Stimulated activated CD8-positive, alpha-beta memory T cell treated with anti-CD3 and anti-CD28 coated beads, Interleukin-15, amount 100 ng/mL, for 24 hours (primary cell): ENCODE measurements around the gene ZFP57.

Experiments used
- DNase-seq: peaks from one replicate; pipeline ENCODE4 v3.0.0-alpha.2; 2020; ENCODE audit warnings: low read depth

Gene ZFP57

GRCh38 chr6:29680904-29681303, at the start of gene ZFP57:
ZFP57 (minus strand) TSS chr6:29681152; CDS start chr6:29677003, 4,149 bp downstream.
- DNase-seq, result no peak

- DNase-seq, result no peak
Observed at GRCh38 chr6:29730575-29731126, 49.7 kb upstream of the ZFP57 start.

- no peak for DNase-seq
Observed at GRCh38 chr6:29729774-29730328, 48.9 kb upstream of the ZFP57 start.

GRCh38 chr6:29728875-29729270, 47.9 kb upstream of the ZFP57 start:
- DNase-seq, result no peak

- no peak for DNase-seq
Observed at GRCh38 chr6:29728173-29728874, 47.4 kb upstream of the ZFP57 start.

GRCh38 chr6:29727637-29728036, 46.7 kb upstream of the ZFP57 start:
- no peak for DNase-seq

GRCh38 chr6:29726571-29727194, 45.7 kb upstream of the ZFP57 start:
- no peak for DNase-seq

GRCh38 chr6:29726001-29726400, 45.0 kb upstream of the ZFP57 start:
- DNase-seq, result no peak

GRCh38 chr6:29724937-29725869, 44.3 kb upstream of the ZFP57 start:
- DNase-seq, result no peak

- peak; percentile 56 for DNase-seq
Observed at GRCh38 chr6:29723666-29724588, 43.0 kb upstream of the ZFP57 start.

GRCh38 chr6:29723262-29723665, 42.3 kb upstream of the ZFP57 start, which contains the start of gene HLA-F:
HLA-F (plus strand) TSS chr6:29723434; CDS start chr6:29723464, 30 bp downstream.
- DNase-seq, result peak; percentile 31

GRCh38 chr6:29720863-29721262, 39.9 kb upstream of the ZFP57 start:
- no peak for DNase-seq

- DNase-seq, result no peak
Observed at GRCh38 chr6:29710281-29710941, 29.5 kb upstream of the ZFP57 start.

GRCh38 chr6:29709188-29709587, 28.2 kb upstream of the ZFP57 start:
- no peak for DNase-seq

GRCh38 chr6:29708432-29709179, 27.7 kb upstream of the ZFP57 start:
- no peak for DNase-seq

GRCh38 chr6:29705389-29706231, 24.7 kb upstream of the ZFP57 start:
- DNase-seq, result no peak

GRCh38 chr6:29702519-29703103, 21.7 kb upstream of the ZFP57 start:
- peak; percentile 69 for DNase-seq
